Heart left ventricle (tissue), 13 donors: ENCODE results near the gene BCL10.

Source experiments
- POLR2A ChIP-seq, 2 donors: fragments of 450-650 bp; IDR thresholded peaks; one replicate each; pipeline ENCODE4 v1.6.1; 2017; ENCODE audit warnings: antibody characterized with exemption in 2 of 2, mild to moderate bottlenecking in 2 of 2, moderate library complexity in 2 of 2
- TF ChIP-seq, protein P1 (sequence below), 12 donors: fragments of 200-600 bp; sonication (generic) in 4 of 12; IDR thresholded peaks; one replicate each; pipeline versions ENCODE4 v1.5.0 to v1.8.0; 2018 to 2022; ENCODE audit warnings: antibody characterized with exemption in 12 of 12, mild to moderate bottlenecking in 5 of 12
- donor health status: ischemic (EF 13 %, LVEDD 7.1; RV severe dilation, severe dysfunction).
- donor health status: DM: no; HTN: yes; CAD: no.
- donor health status: DM: no; HTN: no; CAD: no.
- donor health status: ischemic (EF 25% LVEDD 6.9; RV normal size, moderate dysfunction).
- donor health status: ischemic (EF 25% LVEDD 5.7; RV mildly dilated, moderate dysfunction).
- donor health status: ischemic (EF 35%, LVEDD 5.7; RV mildly dilated, moderate dysfunction).
- donor health status: nonischemic (EF 11% LVEDD 7.7; RV severe dilation, severe dysfunction).
- donor health status: DM: yes; HTN: yes; CAD: no.
- donor health status: PGD.
- donor health status: ischemic (EF 29% LVEDD 5.4; RV normal size, mild dysfunction).
- donor health status: nonischemic (EF 23%, LVEDD 6.1; RV moderate dilation, normal function).

DNA sequence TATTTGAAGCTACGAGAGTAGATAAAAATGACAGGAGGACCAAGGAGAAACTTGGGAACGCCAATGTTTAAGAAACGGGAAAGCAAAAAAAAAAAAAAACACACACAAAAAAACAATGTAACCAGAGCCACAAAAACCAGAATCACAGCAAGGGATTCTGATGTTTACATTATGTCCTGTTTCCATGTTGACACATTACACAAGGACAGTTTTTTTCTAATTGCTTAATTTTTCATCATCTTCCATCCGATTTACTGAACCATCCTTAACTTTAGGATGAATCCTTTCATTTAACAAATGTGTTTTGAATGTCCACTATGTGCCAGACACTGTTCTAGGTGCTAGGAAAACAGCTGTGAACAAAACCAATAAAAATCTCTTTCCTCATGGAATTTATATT is 1.4 kb upstream of the BCL10 start:
- TF ChIP-seq POLR2A (IDR thresholded peaks at IDR 0.05): no peak
- TF ChIP-seq, protein P1, sequence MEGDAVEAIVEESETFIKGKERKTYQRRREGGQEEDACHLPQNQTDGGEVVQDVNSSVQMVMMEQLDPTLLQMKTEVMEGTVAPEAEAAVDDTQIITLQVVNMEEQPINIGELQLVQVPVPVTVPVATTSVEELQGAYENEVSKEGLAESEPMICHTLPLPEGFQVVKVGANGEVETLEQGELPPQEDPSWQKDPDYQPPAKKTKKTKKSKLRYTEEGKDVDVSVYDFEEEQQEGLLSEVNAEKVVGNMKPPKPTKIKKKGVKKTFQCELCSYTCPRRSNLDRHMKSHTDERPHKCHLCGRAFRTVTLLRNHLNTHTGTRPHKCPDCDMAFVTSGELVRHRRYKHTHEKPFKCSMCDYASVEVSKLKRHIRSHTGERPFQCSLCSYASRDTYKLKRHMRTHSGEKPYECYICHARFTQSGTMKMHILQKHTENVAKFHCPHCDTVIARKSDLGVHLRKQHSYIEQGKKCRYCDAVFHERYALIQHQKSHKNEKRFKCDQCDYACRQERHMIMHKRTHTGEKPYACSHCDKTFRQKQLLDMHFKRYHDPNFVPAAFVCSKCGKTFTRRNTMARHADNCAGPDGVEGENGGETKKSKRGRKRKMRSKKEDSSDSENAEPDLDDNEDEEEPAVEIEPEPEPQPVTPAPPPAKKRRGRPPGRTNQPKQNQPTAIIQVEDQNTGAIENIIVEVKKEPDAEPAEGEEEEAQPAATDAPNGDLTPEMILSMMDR (IDR thresholded peaks at IDR 0.05): no peak
